MG63 (cell line): ENCODE results near the gene PLD5. TPM values are rescaled to one million over a fixed set of nuclear protein-coding genes. Genes with fewer than 3 reads are reported as not detected.
A peak's percentile ranks its signal among the peaks of the same experiment; 100 is the strongest.

ENCODE experiments used
- DNase-seq: peaks from one replicate; pipeline ENCODE4 v3.0.0-alpha.2; 2020
- H3K27me3 ChIP-seq: fragments of 250-450 bp; sonication (Bioruptor Pico); 2 replicates; pipeline ENCODE4 v1.5.1; 2020; ENCODE audit warnings: mild to moderate bottlenecking, moderate library complexity
- H3K36me3 ChIP-seq: fragments of 250-450 bp; sonication (Bioruptor Pico); 2 replicates; pipeline ENCODE4 v1.5.1; 2020; ENCODE audit warnings: mild to moderate bottlenecking, moderate library complexity
- H3K4me3 ChIP-seq: fragments of 250-450 bp; sonication (Bioruptor Pico); 2 replicates; pipeline ENCODE4 v1.5.1; 2020; ENCODE audit warnings: mild to moderate bottlenecking, moderate library complexity
- H3K9me3 ChIP-seq: fragments of 250-450 bp; sonication (Bioruptor Pico); 2 replicates; pipeline ENCODE4 v1.5.1; 2020; ENCODE audit warnings: mild to moderate bottlenecking, moderate library complexity
- total RNA-seq: library from RNA; depleted of rRNA; stranded (reverse); fragments of >200 nt; shearing (Covaris generic); gene quantifications from 2 replicates; pipeline ENCODE4 v1.2.3, GENCODE V29; 2014; ENCODE audit warnings: low replicate concordance

PLD5 gene
- total RNA-seq, 1 experiment from 2014 or later, result 0.03 TPM

GRCh38 chr1:242449661-242450060, 74.8 kb downstream of the PLD5 start:
- H3K27me3 ChIP-seq, result no peaks in the 10 kb centered on the region
- no peak overlapping the region for H3K4me3 ChIP-seq
- H3K9me3 ChIP-seq, result no peaks in the 10 kb centered on the region
- DNase-seq, result no peak
- no peaks in the 10 kb centered on the region for H3K36me3 ChIP-seq

- H3K4me3 ChIP-seq, result no peak overlapping the region
- no peaks in the 10 kb centered on the region for H3K36me3 ChIP-seq
- H3K9me3 ChIP-seq, result no peaks in the 10 kb centered on the region
- no peaks in the 10 kb centered on the region for H3K27me3 ChIP-seq
- DNase-seq, result no peak
These were observed 75.4 kb downstream of the PLD5 start for GRCh38 chr1:242448910-242449645.

GRCh38 chr1:242447689-242448088, 76.8 kb downstream of the PLD5 start:
- no peaks in the 10 kb centered on the region for H3K9me3 ChIP-seq
- H3K27me3 ChIP-seq, result no peaks in the 10 kb centered on the region
- DNase-seq, result no peak
- no peaks in the 10 kb centered on the region for H3K36me3 ChIP-seq
- no peak overlapping the region for H3K4me3 ChIP-seq

GRCh38 chr1:242440757-242441156, 83.7 kb downstream of the PLD5 start:
- H3K9me3 ChIP-seq, result no peaks in the 10 kb centered on the region

GRCh38 chr1:242435200-242435599, 89.3 kb downstream of the PLD5 start:
- Histone ChIP-seq H3K27me3 (no peaks in the 10 kb centered on the region), H3K36me3 (no peaks in the 10 kb centered on the region), H3K4me3 (no peak overlapping the region), H3K9me3 (peaks cover 3% of the 10 kb centered on the region; the same call in 1 of the 2 replicates)
- DNase-seq, result no peak

More at GRCh38 chr1:242440757-242441156, 83.7 kb downstream of the PLD5 start:
- DNase-seq, result no peak
- H3K4me3 ChIP-seq, result no peak overlapping the region
- no peaks in the 10 kb centered on the region for H3K27me3 ChIP-seq
- H3K36me3 ChIP-seq, result no peaks in the 10 kb centered on the region

- no peak for DNase-seq
- no peak overlapping the region for H3K4me3 ChIP-seq
- peaks cover 3% of the 10 kb centered on the region; the same call in 1 of the 2 replicates for H3K9me3 ChIP-seq
- no peaks in the 10 kb centered on the region for H3K36me3 ChIP-seq
- no peaks in the 10 kb centered on the region for H3K27me3 ChIP-seq
These were observed 91.9 kb downstream of the PLD5 start for GRCh38 chr1:242432491-242433095.

- Histone ChIP-seq H3K9me3 (peaks cover 3% of the 10 kb centered on the region; the same call in 1 of the 2 replicates), H3K27me3 (no peaks in the 10 kb centered on the region), H3K4me3 (no peak overlapping the region), H3K36me3 (no peaks in the 10 kb centered on the region)
- DNase-seq, result no peak
These were observed 92.7 kb downstream of the PLD5 start for GRCh38 chr1:242431786-242432185.

- Histone ChIP-seq H3K9me3 (peaks cover 3% of the 10 kb centered on the region; the same call in 1 of the 2 replicates), H3K36me3 (no peaks in the 10 kb centered on the region), H3K27me3 (no peaks in the 10 kb centered on the region), H3K4me3 (no peak overlapping the region)
- DNase-seq, result no peak
These were observed 93.5 kb downstream of the PLD5 start for GRCh38 chr1:242430956-242431355.

- Histone ChIP-seq H3K9me3 (peaks cover 3% of the 10 kb centered on the region; the same call in 1 of the 2 replicates), H3K4me3 (no peak overlapping the region), H3K36me3 (no peaks in the 10 kb centered on the region), H3K27me3 (no peaks in the 10 kb centered on the region)
- DNase-seq, result no peak
These were observed 95.9 kb downstream of the PLD5 start for GRCh38 chr1:242428399-242429190.

GRCh38 chr1:242427519-242427918, 97.0 kb downstream of the PLD5 start:
- DNase-seq, result no peak
- Histone ChIP-seq H3K36me3 (no peaks in the 10 kb centered on the region), H3K27me3 (no peaks in the 10 kb centered on the region), H3K4me3 (no peak overlapping the region), H3K9me3 (peaks cover 3% of the 10 kb centered on the region; the same call in 1 of the 2 replicates)

- no peaks in the 10 kb centered on the region for H3K9me3 ChIP-seq
- no peaks in the 10 kb centered on the region for H3K36me3 ChIP-seq
- H3K4me3 ChIP-seq, result no peak overlapping the region
- no peak for DNase-seq
- no peaks in the 10 kb centered on the region for H3K27me3 ChIP-seq
These were observed 98.1 kb downstream of the PLD5 start for GRCh38 chr1:242426271-242426905.

GRCh38 chr1:242425232-242425631, 99.3 kb downstream of the PLD5 start:
- Histone ChIP-seq H3K4me3 (no peak overlapping the region), H3K9me3 (no peaks in the 10 kb centered on the region), H3K36me3 (no peaks in the 10 kb centered on the region), H3K27me3 (no peaks in the 10 kb centered on the region)
- peak; percentile 61 for DNase-seq

- no peak overlapping the region for H3K4me3 ChIP-seq
- H3K36me3 ChIP-seq, result no peaks in the 10 kb centered on the region
- H3K27me3 ChIP-seq, result 0 out of 2 replicates have a peak, but pooled peaks cover 2% of the 10 kb centered on the region
- no peaks in the 10 kb centered on the region for H3K9me3 ChIP-seq
- DNase-seq, result no peak
These were observed 107.8 kb downstream of the PLD5 start for GRCh38 chr1:242416657-242417056.

- DNase-seq, result no peak
- H3K9me3 ChIP-seq, result no peaks in the 10 kb centered on the region
- H3K4me3 ChIP-seq, result no peak overlapping the region
- H3K36me3 ChIP-seq, result no peaks in the 10 kb centered on the region
- H3K27me3 ChIP-seq, result 0 out of 2 replicates have a peak, but pooled peaks cover 2% of the 10 kb centered on the region
These were observed 111.6 kb downstream of the PLD5 start for GRCh38 chr1:242412921-242413320.

GRCh38 chr1:242411901-242412300, 112.6 kb downstream of the PLD5 start:
- H3K36me3 ChIP-seq, result no peaks in the 10 kb centered on the region
- H3K27me3 ChIP-seq, result 0 out of 2 replicates have a peak, but pooled peaks cover 2% of the 10 kb centered on the region
- DNase-seq, result no peak
- no peak overlapping the region for H3K4me3 ChIP-seq
- no peaks in the 10 kb centered on the region for H3K9me3 ChIP-seq

GRCh38 chr1:242405947-242406346, 118.5 kb downstream of the PLD5 start:
- Histone ChIP-seq H3K36me3 (no peaks in the 10 kb centered on the region), H3K4me3 (no peak overlapping the region), H3K9me3 (no peaks in the 10 kb centered on the region), H3K27me3 (no peaks in the 10 kb centered on the region)
- no peak for DNase-seq

GRCh38 chr1:242404296-242404695, 120.2 kb downstream of the PLD5 start:
- Histone ChIP-seq H3K36me3 (no peaks in the 10 kb centered on the region), H3K27me3 (no peaks in the 10 kb centered on the region), H3K9me3 (no peaks in the 10 kb centered on the region), H3K4me3 (no peak overlapping the region)
- no peak for DNase-seq
